GM19193 (cell line): Measurements from ENCODE around the gene BPIFB2.

ENCODE experiments used
- POLR2A ChIP-seq: IDR thresholded peaks from 4 replicates; pipeline ENCODE4 v1.6.1; 2011; ENCODE audit not compliant: insufficient read depth, insufficient read length; ENCODE audit errors: extremely low read depth

BPIFB2 gene

GRCh38 chr20:33026779-33027759 is 19.6 kb downstream of the BPIFB2 start:
- TF ChIP-seq POLR2A, result no peak

GRCh38 chr20:33027769-33028751 is 20.6 kb downstream of the BPIFB2 start:
- TF ChIP-seq POLR2A, result no peak

- TF ChIP-seq POLR2A, result no peak
These were observed 21.4 kb downstream of the BPIFB2 start for GRCh38 chr20:33028875-33029274.

- TF ChIP-seq POLR2A, result no peak
These were observed 22.6 kb downstream of the BPIFB2 start for GRCh38 chr20:33030076-33030475.

GRCh38 chr20:33030569-33030968 is 23.1 kb downstream of the BPIFB2 start:
- no peak for TF ChIP-seq POLR2A

GRCh38 chr20:33031531-33031930 is 24.0 kb downstream of the BPIFB2 start, which contains the start of gene BPIFB6:
BPIFB6 (plus strand) TSS chr20:33031648; CDS start chr20:33031648, 0 bp downstream.
- no peak for TF ChIP-seq POLR2A

- TF ChIP-seq POLR2A, result no peak
These were observed 25.1 kb downstream of the BPIFB2 start for GRCh38 chr20:33032555-33032954.

- TF ChIP-seq POLR2A, result no peak
These were observed 25.9 kb downstream of the BPIFB2 start for GRCh38 chr20:33033381-33033780.

- no peak for TF ChIP-seq POLR2A
These were observed 26.6 kb downstream of the BPIFB2 start for GRCh38 chr20:33034115-33034514.

- TF ChIP-seq POLR2A, result no peak
These were observed 27.5 kb downstream of the BPIFB2 start for GRCh38 chr20:33034901-33035492.

- no peak for TF ChIP-seq POLR2A
These were observed 30.0 kb downstream of the BPIFB2 start for GRCh38 chr20:33037456-33037855.

- no peak for TF ChIP-seq POLR2A
These were observed 30.7 kb downstream of the BPIFB2 start for GRCh38 chr20:33038243-33038642.

GRCh38 chr20:33042430-33042829 is 34.9 kb downstream of the BPIFB2 start:
- no peak for TF ChIP-seq POLR2A

GRCh38 chr20:33042983-33043730 is 35.7 kb downstream of the BPIFB2 start:
- TF ChIP-seq POLR2A, result no peak

GRCh38 chr20:33043731-33044181 is 36.3 kb downstream of the BPIFB2 start:
- TF ChIP-seq POLR2A, result no peak

- TF ChIP-seq POLR2A, result no peak
These were observed 38.9 kb downstream of the BPIFB2 start for GRCh38 chr20:33046412-33046811.
